H9 (cell line): ENCODE results near the gene MRPS6. TPM values are rescaled to one million over a fixed set of nuclear protein-coding genes. Genes with fewer than 3 reads are reported as not detected.

Experiments used
- DNase-seq: peaks from one replicate; pipeline ENCODE4 v3.0.0-alpha.2; 2017
- H2AFZ ChIP-seq: one replicate; pipeline ENCODE4 v1.6.1; 2013; ENCODE audit warnings: mild to moderate bottlenecking, low read length, control low read depth, moderate library complexity
- H2AK5ac ChIP-seq: 2 replicates; pipeline ENCODE4 v1.6.1; 2013; ENCODE audit warnings: low read length, control low read depth, mixed read lengths; ENCODE audit not compliant: insufficient read length
- H2BK120ac ChIP-seq: one replicate; pipeline ENCODE4 v1.6.1; 2013; ENCODE audit warnings: low read depth, mild to moderate bottlenecking, low read length, control low read depth, inconsistent platforms; ENCODE audit not compliant: poor library complexity, severe bottlenecking
- H2BK12ac ChIP-seq: 2 replicates; pipeline ENCODE4 v1.6.1; 2013; ENCODE audit warnings: low read length, control low read depth, mixed read lengths, low read depth; ENCODE audit not compliant: insufficient read length
- H2BK15ac ChIP-seq: 2 replicates; pipeline ENCODE4 v1.6.1; 2013; ENCODE audit warnings: low read depth, low read length, control low read depth
- H2BK20ac ChIP-seq: one replicate; pipeline ENCODE4 v1.6.1; 2013; ENCODE audit warnings: low read depth, mild to moderate bottlenecking, low read length, control low read depth, inconsistent platforms; ENCODE audit not compliant: poor library complexity, severe bottlenecking
- H2BK5ac ChIP-seq: 2 replicates; pipeline ENCODE4 v1.6.1; 2013; ENCODE audit warnings: low read length, control low read depth, mixed read lengths; ENCODE audit not compliant: insufficient read length
- H3K14ac ChIP-seq: 2 replicates; pipeline ENCODE4 v1.6.1; 2013; ENCODE audit warnings: low read length, control low read depth; ENCODE audit not compliant: insufficient read depth
- H3K18ac ChIP-seq: 2 replicates; pipeline ENCODE4 v1.6.1; 2013; ENCODE audit warnings: low read depth, mild to moderate bottlenecking, mixed read lengths, low read length, control low read depth; ENCODE audit not compliant: insufficient read length
- H3K23ac ChIP-seq: 2 replicates; pipeline ENCODE4 v1.6.1; 2013; ENCODE audit warnings: low read length, control low read depth, mixed read lengths, low read depth; ENCODE audit not compliant: insufficient read length
- H3K23me2 ChIP-seq: 2 replicates; pipeline ENCODE4 v1.6.1; 2013; ENCODE audit warnings: low read depth, mild to moderate bottlenecking, mixed read lengths, low read length, control low read depth; ENCODE audit not compliant: insufficient read length, poor library complexity, severe bottlenecking
- H3K27ac ChIP-seq: 2 replicates; pipeline ENCODE4 v1.5.1; 2013; ENCODE audit warnings: low read length, control low read depth, mixed read lengths, low read depth; ENCODE audit not compliant: insufficient read length
- H3K27me3 ChIP-seq: 2 replicates; pipeline ENCODE4 v1.6.1; 2013; ENCODE audit warnings: low read length, control low read depth, inconsistent platforms; ENCODE audit not compliant: insufficient read depth
- H3K4ac ChIP-seq: 2 replicates; pipeline ENCODE4 v1.6.1; 2013; ENCODE audit warnings: low read depth, mild to moderate bottlenecking, control low read depth, inconsistent platforms, low read length, moderate library complexity
- H3K4me1 ChIP-seq: 2 replicates; pipeline ENCODE4 v1.6.1; 2013; ENCODE audit warnings: low read length, control low read depth, inconsistent platforms; ENCODE audit not compliant: insufficient read depth
- H3K4me2 ChIP-seq: 2 replicates; pipeline ENCODE4 v1.6.1; 2013; ENCODE audit warnings: low read length, control low read depth, mixed read lengths; ENCODE audit not compliant: insufficient read length, insufficient read depth
- H3K56ac ChIP-seq: 2 replicates; pipeline ENCODE4 v1.6.1; 2013; ENCODE audit warnings: low read depth, mild to moderate bottlenecking, mixed read lengths, low read length, control low read depth; ENCODE audit not compliant: insufficient read length
- H3K79me1 ChIP-seq: 2 replicates; pipeline ENCODE4 v1.6.1; 2013; ENCODE audit warnings: low read depth, mild to moderate bottlenecking, moderate library complexity, low read length, control low read depth, inconsistent platforms; ENCODE audit not compliant: insufficient read depth, poor library complexity, severe bottlenecking
- H3K79me2 ChIP-seq: 2 replicates; pipeline ENCODE4 v1.6.1; 2013; ENCODE audit warnings: low read length, control low read depth, inconsistent platforms; ENCODE audit not compliant: insufficient read depth
- H3K9ac ChIP-seq: 2 replicates; pipeline ENCODE4 v1.6.1; 2013; ENCODE audit warnings: low read length, control low read depth, mixed read lengths; ENCODE audit not compliant: insufficient read length; ENCODE audit errors: extremely low read depth
- H3K9me3 ChIP-seq: one replicate; pipeline ENCODE4 v1.6.1; 2013; ENCODE audit warnings: low read depth, low read length, inconsistent platforms; ENCODE audit not compliant: control insufficient read depth
- H3T11ph ChIP-seq: one replicate; pipeline ENCODE4 v1.6.1; 2013; ENCODE audit warnings: mild to moderate bottlenecking, low read length, control low read depth, inconsistent platforms
- H4K20me1 ChIP-seq: one replicate; pipeline ENCODE4 v1.6.1; 2013; ENCODE audit not compliant: control insufficient read depth, insufficient read length, insufficient read depth
- H4K5ac ChIP-seq: 2 replicates; pipeline ENCODE4 v1.6.1; 2013; ENCODE audit warnings: low read depth, mild to moderate bottlenecking, mixed read lengths, low read length, control low read depth; ENCODE audit not compliant: insufficient read length
- H4K8ac ChIP-seq: replicated peaks from 2 replicates; pipeline ENCODE4 v1.6.1; 2013; ENCODE audit warnings: low read length, control low read depth, mixed read lengths, low read depth; ENCODE audit not compliant: insufficient read length
- H4K91ac ChIP-seq: 2 replicates; pipeline ENCODE4 v1.6.1; 2013; ENCODE audit warnings: low read depth, mild to moderate bottlenecking, moderate library complexity, mixed read lengths, low read length, control low read depth; ENCODE audit not compliant: insufficient read length
- H3K27ac Mint-ChIP-seq, 3 experiments: 2 replicates in 2 of 3; 3 replicates in 1 of 3; pipeline ENCODE4 v1.8.0; 2020 to 2021; ENCODE audit warnings: mixed read lengths in 3 of 3, mild to moderate bottlenecking in 1 of 3, moderate library complexity in 1 of 3
- H3K27me3 Mint-ChIP-seq: 2 replicates; pipeline ENCODE4 v1.8.0; 2021; ENCODE audit warnings: low read depth, mild to moderate bottlenecking, moderate library complexity, mixed read lengths
- H3K36me3 Mint-ChIP-seq, 3 experiments: 2 replicates in 2 of 3; 3 replicates in 1 of 3; pipeline ENCODE4 v1.8.0; 2020 to 2021; ENCODE audit warnings: low read depth in 3 of 3, mixed read lengths in 3 of 3; ENCODE audit not compliant: insufficient read depth in 1 of 3
- H3K4me1 Mint-ChIP-seq, 2 experiments: 2 replicates each; pipeline ENCODE4 v1.8.0; 2020; ENCODE audit warnings: mixed read lengths in 2 of 2
- H3K4me3 Mint-ChIP-seq, 2 experiments: 2 replicates in 1 of 2; 3 replicates in 1 of 2; pipeline ENCODE4 v1.8.0; 2020 to 2021; ENCODE audit warnings: mild to moderate bottlenecking in 2 of 2, mixed read lengths in 2 of 2, moderate library complexity in 1 of 2
- H3K9me3 Mint-ChIP-seq, 2 experiments: 2 replicates in 1 of 2; 3 replicates in 1 of 2; pipeline ENCODE4 v1.8.0; 2020; ENCODE audit warnings: mild to moderate bottlenecking in 2 of 2, mixed read lengths in 2 of 2, moderate library complexity in 1 of 2
- CTCF ChIP-seq: fragments of 200-600 bp; sonication (generic); conservative IDR thresholded peaks from 3 replicates; pipeline ENCODE4 v1.8.0; 2021; ENCODE audit warnings: antibody characterized with exemption, mild to moderate bottlenecking
- WGBS: extraction: QIAGEN DNeasy Blood & Tissue Kit; methylation state at CpG from one replicate; pipeline ENCODE4 v1.1.7; 2013; ENCODE audit warnings: missing lambda C conversion rate, low lambda C conversion rate, mixed read lengths; ENCODE audit not compliant: insufficient read length; ENCODE audit errors: extremely low coverage; 5-methylcytosine and 5-hydroxymethylcytosine counted together
- total RNA-seq: library from RNA; stranded (reverse); gene quantifications from 2 replicates; pipeline ENCODE4 v1.2.1, GENCODE V29; 2021

The MRPS6 gene
- total RNA-seq, 1 experiment from 2014 or later, result 83.2 TPM

GRCh38 chr21:34034369-34035014 lies 38.9 kb upstream of the MRPS6 start:
- WGBS, result no CpG with 5 or more reads among the region's 8 CpGs
- no peaks in the 10 kb centered on the region for H3K9me3 ChIP-seq
- H3K23me2 ChIP-seq, result peaks cover 3% of the 10 kb centered on the region

More at GRCh38 chr21:34034369-34035014, 38.9 kb upstream of the MRPS6 start:
- Histone ChIP-seq H3K9ac (no peak overlapping the region), H2BK15ac (no peak overlapping the region), H3K27ac (no peak overlapping the region), H3K4me1 (peaks cover 5% of the 10 kb centered on the region; the same call in 1 of the 2 replicates), H4K8ac (no peak overlapping the region), H4K5ac (no peak overlapping the region), H3K14ac (no peak overlapping the region), H3K18ac (no peak overlapping the region), H2AFZ (no peak overlapping the region), H3K4ac (no peak overlapping the region), H2AK5ac (no peak overlapping the region), H3K4me2 (no peak overlapping the region), H2BK20ac (no peak overlapping the region), H3K79me1 (no peaks in the 10 kb centered on the region), H4K20me1 (no peaks in the 10 kb centered on the region), H3K27me3 (no peaks in the 10 kb centered on the region), H3K79me2 (no peaks in the 10 kb centered on the region), H2BK5ac (no peak overlapping the region), H4K91ac (no peak overlapping the region), H2BK12ac (no peak overlapping the region), H2BK120ac (no peak overlapping the region), H3K56ac (no peak overlapping the region), H3T11ph (no peak overlapping the region), H3K23ac (no peak overlapping the region)
- no peak for DNase-seq
- H3K4me1 Mint-ChIP-seq, result peaks cover 21 to 23% of the 10 kb centered on the region in 2 experiments
- no peaks in the 10 kb centered on the region for H3K36me3 Mint-ChIP-seq
- 0 out of 7 replicates have a peak overlapping the region, but pooled peaks of 1 of the 3 experiments have one; percentile 16 for H3K27ac Mint-ChIP-seq
- TF ChIP-seq CTCF, result no peak
- H3K27me3 Mint-ChIP-seq, result no peaks in the 10 kb centered on the region
- no peaks in the 10 kb centered on the region; a peak in 1 of 5 replicates for H3K9me3 Mint-ChIP-seq
- no peak overlapping the region for H3K4me3 Mint-ChIP-seq
